ENCODE measurements around the gene ADORA2B.

DNA sequence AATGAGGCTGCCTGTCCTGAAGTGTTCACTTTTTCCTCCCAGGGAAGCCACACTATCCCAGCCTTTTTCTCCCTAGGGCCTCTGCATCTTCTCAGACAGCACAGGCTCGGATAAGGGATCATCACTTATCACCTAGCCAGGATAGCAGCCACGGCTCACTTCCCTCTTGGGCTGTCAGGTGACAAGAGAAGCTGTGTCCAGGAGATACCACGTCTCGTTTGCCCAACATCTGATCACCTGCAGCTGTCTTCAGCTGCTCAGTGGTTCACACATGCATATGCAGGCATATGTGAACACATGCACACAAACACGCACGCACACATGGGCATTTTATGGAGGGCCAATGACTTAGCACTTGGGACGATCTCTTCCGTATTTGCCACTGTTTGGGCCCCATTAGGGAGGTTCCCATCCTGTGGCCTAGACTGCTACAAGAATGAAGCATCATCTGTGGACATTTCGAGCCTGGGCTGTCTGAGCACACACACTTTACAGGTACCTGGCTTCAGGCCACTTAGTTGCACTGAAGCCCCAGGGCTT lies 32.4 kb upstream of the ADORA2B start:
- TF ChIP-seq CTCF (IDR thresholded peaks at IDR 0.05; ENCODE audit: insufficient read depth, low read length, poor library complexity, severe bottlenecking) (no peak), EZH2phosphoT487 (conservative IDR thresholded peaks at IDR 0.05; ENCODE audit: low read length) (no peak)

All from SU-DHL-6 (cell line).